ENCODE measurements around the gene TCF21.

TCF21 gene

DNA sequence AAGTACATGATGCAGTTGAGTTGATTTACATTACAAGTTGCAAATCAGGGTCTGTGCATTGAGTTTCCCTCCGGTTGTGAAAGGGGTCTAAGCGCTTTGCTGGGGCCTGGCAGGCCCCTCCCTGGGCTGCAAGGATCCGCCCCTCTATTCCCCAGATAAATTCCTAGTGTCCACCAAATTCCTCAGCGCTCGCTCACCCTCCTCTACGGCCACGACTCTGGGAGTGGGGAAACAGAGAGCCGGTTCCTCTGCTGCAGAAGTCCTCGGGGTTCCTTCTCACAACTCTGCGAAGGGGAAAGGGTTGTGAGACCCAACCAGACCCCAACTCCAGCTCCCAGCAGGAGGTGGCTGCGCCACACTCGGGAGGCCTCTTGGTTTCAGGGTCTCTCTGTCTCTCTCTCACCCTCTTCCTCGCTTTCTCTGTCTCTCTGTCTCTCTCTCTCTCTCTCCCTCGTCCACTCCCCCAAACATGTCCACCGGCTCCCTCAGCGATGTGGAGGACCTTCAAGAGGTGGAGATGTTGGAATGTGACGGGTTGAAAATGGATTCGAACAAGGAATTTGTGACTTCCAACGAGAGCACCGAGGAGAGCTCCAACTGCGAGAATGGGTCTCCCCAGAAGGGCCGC is at the start of gene TCF21:
TSS of gene TCF21 (plus strand) at position 185 of the 628 bp plus-strand sequence. CDS start at position 470, 285 bp downstream.
- no peak for TF ChIP-seq CTCF (IDR thresholded peaks at IDR 0.05; ENCODE audit: insufficient read depth, low read length, missing control alignments)
- ChIA-PET CTCF (interaction anchor here (0.6 to 2.7 kb wide), 5 partner anchors 28 to 320 kb away, joined by 3 to 8 read pairs (median 5); no protein-coding TSS in a partner anchor), POLR2A (interaction anchor here (1.2 kb wide), 1 partner anchor 320 kb away, joined by 4 read pairs; no protein-coding TSS in a partner anchor)
- peak within 1 kb of the TSS; percentile 71 for H3K4me3 ChIP-seq (ENCODE audit: low read depth, low read length)
- no peak for DNase-seq (ENCODE audit: low read depth, low spot score)

- no peak for TF ChIP-seq CTCF (IDR thresholded peaks at IDR 0.05; ENCODE audit: insufficient read depth, low read length, missing control alignments)
- POLR2A ChIA-PET, result no interaction called here
- CTCF ChIA-PET, result interaction anchor here (0.6 to 13.1 kb wide), 9 partner anchors 8 to 272 kb away, joined by 3 to 221 read pairs (median 3); no protein-coding TSS in a partner anchor
- H3K4me3 ChIP-seq (ENCODE audit: low read depth, low read length), result no peak overlapping the region
- no peak for DNase-seq (ENCODE audit: low read depth, low spot score)
These were observed 47.7 kb upstream of the TCF21 start for GRCh38 chr6:133841176-133841575.

DNA sequence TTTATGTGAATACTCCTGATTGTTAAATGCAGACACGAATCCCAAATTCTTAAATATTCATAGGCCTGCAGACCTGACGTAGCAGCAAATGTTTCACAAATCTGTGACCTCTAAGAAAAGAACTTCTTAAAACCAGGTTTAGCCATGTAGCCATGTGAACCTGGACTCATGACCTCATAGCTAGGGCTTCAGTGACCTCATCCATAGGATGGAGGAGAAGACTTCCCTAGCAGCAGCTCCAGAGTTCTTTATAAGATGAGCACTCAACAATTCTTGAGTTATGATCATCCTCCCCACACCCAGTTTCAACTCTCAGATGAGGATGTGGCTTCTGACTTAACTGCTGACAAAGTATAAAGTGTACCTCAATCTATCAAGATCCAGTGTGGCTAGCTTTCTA is 45.8 kb upstream of the TCF21 start:
- ChIA-PET POLR2A (no interaction called here), CTCF (interaction anchor here (0.6 to 13.1 kb wide), 5 partner anchors 8 to 274 kb away, joined by 3 to 221 read pairs (median 3); no protein-coding TSS in a partner anchor)
- no peak for DNase-seq (ENCODE audit: low read depth, low spot score)
- TF ChIP-seq CTCF (IDR thresholded peaks at IDR 0.05; ENCODE audit: insufficient read depth, low read length, missing control alignments), result no peak
- no peak overlapping the region for H3K4me3 ChIP-seq (ENCODE audit: low read depth, low read length)

GRCh38 chr6:133844709-133845108 is 44.2 kb upstream of the TCF21 start:
- DNase-seq (ENCODE audit: low read depth, low spot score), result no peak
- no peak overlapping the region for H3K4me3 ChIP-seq (ENCODE audit: low read depth, low read length)
- ChIA-PET CTCF (interaction anchor here (13.1 kb wide), 1 partner anchor 73 kb away, joined by 221 read pairs; no protein-coding TSS in a partner anchor), POLR2A (no interaction called here)
- TF ChIP-seq CTCF (IDR thresholded peaks at IDR 0.05; ENCODE audit: insufficient read depth, low read length, missing control alignments), result no peak

- H3K4me3 ChIP-seq (ENCODE audit: low read depth, low read length), result no peak overlapping the region
- DNase-seq (ENCODE audit: low read depth, low spot score), result no peak
- TF ChIP-seq CTCF (IDR thresholded peaks at IDR 0.05; ENCODE audit: insufficient read depth, low read length, missing control alignments), result no peak
- CTCF ChIA-PET, result interaction anchor here (0.7 to 1.0 kb wide), 2 partner anchors 20 to 27 kb away, joined by 3 to 5 read pairs; no protein-coding TSS in a partner anchor
- POLR2A ChIA-PET, result no interaction called here
These were observed 34.9 kb upstream of the TCF21 start for GRCh38 chr6:133854041-133854363.

- H3K4me3 ChIP-seq (ENCODE audit: low read depth, low read length), result peak overlapping the region; percentile 42
- TF ChIP-seq CTCF (IDR thresholded peaks at IDR 0.05; ENCODE audit: insufficient read depth, low read length, missing control alignments), result no peak
- ChIA-PET CTCF (interaction anchor here (0.7 to 1.7 kb wide), 7 partner anchors 16 to 286 kb away, joined by 3 to 8 read pairs (median 3); no protein-coding TSS in a partner anchor), POLR2A (no interaction called here)
- no peak for DNase-seq (ENCODE audit: low read depth, low spot score)
These were observed 34.3 kb upstream of the TCF21 start for GRCh38 chr6:133854364-133855275.

Data from AG04449 (cell line).